ENCODE results near the gene PLCB4. TPM values are rescaled to one million over a fixed set of nuclear protein-coding genes. Genes with fewer than 3 reads are reported as not detected.
A peak's percentile ranks its signal among the peaks of the same experiment; 100 is the strongest.

The PLCB4 gene
- total and polyA plus RNA-seq, 8 donors = 6.2 to 15.3 (median 9.4) TPM

GRCh38 chr20:9117548-9117947 lies 48.7 kb downstream of the PLCB4 start:
- TF ChIP-seq CTCF (IDR thresholded peaks at IDR 0.05) = no peak
- no peaks in the 10 kb centered on the region for H3K36me3 ChIP-seq
- H3K4me1 ChIP-seq = no peaks in the 10 kb centered on the region
- H3K4me3 ChIP-seq = no peak overlapping the region
- DNase-seq = no peak
- intact Hi-C loops (cut with DNase I) = no loop called here
- H3K9me3 ChIP-seq = no peaks in the 10 kb centered on the region
- no peak for ATAC-seq
- no peak overlapping the region for H3K27ac ChIP-seq
- H3K27me3 ChIP-seq = no peaks in the 10 kb centered on the region

- no peaks in the 10 kb centered on the region for H3K9me3 ChIP-seq
- H3K27me3 ChIP-seq = no peaks in the 10 kb centered on the region
- no peak overlapping the region for H3K27ac ChIP-seq
- H3K4me1 ChIP-seq = no peaks in the 10 kb centered on the region
- H3K4me3 ChIP-seq = no peak overlapping the region
- intact Hi-C loops (cut with DNase I) = no loop called here
- peak; percentile 37 for ATAC-seq
- no peak for TF ChIP-seq CTCF (IDR thresholded peaks at IDR 0.05)
- peak in 2 of 4 donors; percentile 13 to 41 for DNase-seq
- H3K36me3 ChIP-seq = no peaks in the 10 kb centered on the region
These were observed 50.9 kb downstream of the PLCB4 start for GRCh38 chr20:9119776-9120175.

- no peak for DNase-seq
- Histone ChIP-seq H3K27ac (peak overlapping the region in 1 of 2 donors; percentile 2), H3K27me3 (no peaks in the 10 kb centered on the region), H3K36me3 (no peaks in the 10 kb centered on the region), H3K4me1 (no peaks in the 10 kb centered on the region), H3K4me3 (no peak overlapping the region), H3K9me3 (no peaks in the 10 kb centered on the region)
- no peak for ATAC-seq
- no peak for TF ChIP-seq CTCF (IDR thresholded peaks at IDR 0.05)
- intact Hi-C loops (cut with DNase I) = no loop called here
These were observed 52.3 kb downstream of the PLCB4 start for GRCh38 chr20:9121211-9121610.

GRCh38 chr20:9122571-9122970 lies 53.7 kb downstream of the PLCB4 start:
- TF ChIP-seq CTCF (IDR thresholded peaks at IDR 0.05) = no peak
- Histone ChIP-seq H3K4me1 (no peaks in the 10 kb centered on the region), H3K36me3 (no peaks in the 10 kb centered on the region), H3K27me3 (no peaks in the 10 kb centered on the region), H3K27ac (no peak overlapping the region), H3K4me3 (no peak overlapping the region), H3K9me3 (no peaks in the 10 kb centered on the region)
- no peak for DNase-seq
- intact Hi-C loops (cut with DNase I) = no loop called here
- no peak for ATAC-seq

GRCh38 chr20:9126527-9126926 lies 57.6 kb downstream of the PLCB4 start:
- no peak for TF ChIP-seq CTCF (IDR thresholded peaks at IDR 0.05)
- no peaks in the 10 kb centered on the region for H3K27me3 ChIP-seq
- no peak overlapping the region for H3K4me3 ChIP-seq
- no peaks in the 10 kb centered on the region for H3K4me1 ChIP-seq
- ATAC-seq = no peak
- H3K27ac ChIP-seq = no peak overlapping the region
- no peak for DNase-seq
- intact Hi-C loops (cut with DNase I) = no loop called here
- H3K36me3 ChIP-seq = no peaks in the 10 kb centered on the region
- H3K9me3 ChIP-seq = peaks cover 0 to 8% of the 10 kb centered on the region in 2 donors
